IMR-90 (cell line): ENCODE results near the gene AHCTF1. TPM values are rescaled to one million over a fixed set of nuclear protein-coding genes. Genes with fewer than 3 reads are reported as not detected.

Experiments
- ATAC-seq: fragments of 200-7000 bp; cut with Tn5 transposase; 2 replicates; pipeline ENCODE4 v1.9.1; 2020; ENCODE audit warnings: low read depth, mild to moderate bottlenecking, moderate library complexity
- BruUV-seq: library from RNA; stranded (reverse); fragments of 400-500 nt; replicated peaks from 2 replicates; lab custom pipeline; 2021; lab: Mats Ljungman, UMichigan
- CTCF ChIA-PET: fragments of 300-600 bp; formaldehyde crosslinking; extraction: SDS; loops from one replicate; lab custom pipeline; 2021; ENCODE audit warnings: antibody characterized with exemption; lab: Yijun Ruan, JAX
- POLR2A ChIA-PET: fragments of 300-600 bp; sonication (Branson Sonifier 250); formaldehyde crosslinking; loops from one replicate; lab custom pipeline; 2022; ENCODE audit warnings: antibody characterized with exemption; ENCODE audit not compliant: unreplicated experiment; lab: Charles Lee
- DNase-seq: peaks from one replicate; pipeline ENCODE4 v3.0.0; 2013
- H2AFZ ChIP-seq: replicated peaks from 2 replicates; pipeline ENCODE3; 2013; ENCODE audit warnings: low read length, mild to moderate bottlenecking; ENCODE audit not compliant: poor library complexity
- H2AK5ac ChIP-seq: 2 replicates; pipeline ENCODE4 v1.6.1; 2013; ENCODE audit warnings: low read depth, low read length, inconsistent platforms
- H2AK9ac ChIP-seq: replicated peaks from 2 replicates; pipeline ENCODE3; 2013; ENCODE audit warnings: mild to moderate bottlenecking, low read depth, low read length, moderate library complexity; ENCODE audit not compliant: poor library complexity
- H2BK120ac ChIP-seq: 2 replicates; pipeline ENCODE4 v1.6.1; 2013; ENCODE audit warnings: low read depth, low read length, inconsistent platforms
- H2BK15ac ChIP-seq: 3 replicates; pipeline ENCODE4 v1.6.1; 2013; ENCODE audit warnings: low read depth, low read length, inconsistent platforms
- H2BK20ac ChIP-seq: 2 replicates; pipeline ENCODE4 v1.6.1; 2013; ENCODE audit warnings: low read depth, mild to moderate bottlenecking, inconsistent platforms, low read length, moderate library complexity
- H2BK5ac ChIP-seq: 2 replicates; pipeline ENCODE4 v1.6.1; 2013; ENCODE audit warnings: mild to moderate bottlenecking, low read depth, low read length, inconsistent platforms; ENCODE audit not compliant: poor library complexity, severe bottlenecking
- H3K14ac ChIP-seq: replicated peaks from 2 replicates; pipeline ENCODE4 v1.6.1; 2013; ENCODE audit warnings: low read depth, low read length, inconsistent platforms
- H3K18ac ChIP-seq: 2 replicates; pipeline ENCODE4 v1.6.1; 2013; ENCODE audit warnings: low read depth, low read length, control low read depth
- H3K23ac ChIP-seq: 2 replicates; pipeline ENCODE4 v1.6.1; 2013; ENCODE audit warnings: low read depth, low read length, inconsistent platforms
- H3K27ac ChIP-seq: 2 replicates; pipeline ENCODE4 v1.5.1; 2013; ENCODE audit warnings: mild to moderate bottlenecking, control low read depth, low read length; ENCODE audit not compliant: insufficient read depth
- H3K27me3 ChIP-seq: 2 replicates; pipeline ENCODE4 v1.6.1; 2013; ENCODE audit warnings: low read length; ENCODE audit not compliant: control insufficient read depth, insufficient read depth
- H3K36me3 ChIP-seq: 2 replicates; pipeline ENCODE4 v1.6.1; 2013; ENCODE audit warnings: low read length, mixed read lengths; ENCODE audit not compliant: control insufficient read depth, insufficient read depth
- H3K4ac ChIP-seq: 2 replicates; pipeline ENCODE4 v1.6.1; 2013; ENCODE audit warnings: low read depth, low read length, inconsistent platforms
- H3K4me1 ChIP-seq: 2 replicates; pipeline ENCODE4 v1.6.1; 2013; ENCODE audit warnings: low read length, mixed read lengths; ENCODE audit not compliant: control insufficient read depth, insufficient read depth
- H3K4me2 ChIP-seq: 2 replicates; pipeline ENCODE4 v1.6.1; 2013; ENCODE audit warnings: low read depth, mild to moderate bottlenecking, control low read depth, low read length, moderate library complexity
- H3K4me3 ChIP-seq: 2 replicates; pipeline ENCODE4 v1.5.1; 2013; ENCODE audit warnings: low read depth, mild to moderate bottlenecking, control low read depth, low read length, moderate library complexity; ENCODE audit not compliant: insufficient read depth
- H3K56ac ChIP-seq: 2 replicates; pipeline ENCODE4 v1.6.1; 2013; ENCODE audit warnings: low read length, inconsistent platforms; ENCODE audit not compliant: insufficient read depth; ENCODE audit errors: extremely low read depth
- H3K79me1 ChIP-seq, 2 experiments: 2 replicates each; pipeline ENCODE4 v1.6.1; 2013; ENCODE audit warnings: low read length in 2 of 2, inconsistent platforms in 1 of 2, low read depth in 1 of 2
- H3K9ac ChIP-seq: 2 replicates; pipeline ENCODE4 v1.6.1; 2013; ENCODE audit warnings: low read depth, low read length, control low read depth
- H3K9me1 ChIP-seq: 2 replicates; pipeline ENCODE4 v1.6.1; 2013; ENCODE audit warnings: low read length, inconsistent platforms; ENCODE audit not compliant: insufficient read depth
- H3K9me3 ChIP-seq: 2 replicates; pipeline ENCODE4 v1.6.1; 2013; ENCODE audit warnings: low read length; ENCODE audit not compliant: control insufficient read depth, insufficient read depth
- H4K20me1 ChIP-seq: 2 replicates; pipeline ENCODE4 v1.6.1; 2013; ENCODE audit warnings: low read length, inconsistent platforms; ENCODE audit not compliant: insufficient read depth
- H4K5ac ChIP-seq: 2 replicates; pipeline ENCODE4 v1.6.1; 2013; ENCODE audit warnings: mild to moderate bottlenecking, low read depth, low read length, control low read depth
- H4K8ac ChIP-seq, 2 experiments: 2 replicates each; pipeline ENCODE4 v1.6.1; 2013; ENCODE audit warnings: low read depth in 2 of 2, low read length in 2 of 2, control low read depth in 1 of 2, inconsistent platforms in 1 of 2
- H4K91ac ChIP-seq: 2 replicates; pipeline ENCODE4 v1.6.1; 2013; ENCODE audit warnings: low read depth, low read length, inconsistent platforms; ENCODE audit not compliant: insufficient read depth
- FOS ChIP-seq: fragments of 150-350 bp; IDR thresholded peaks from 2 replicates; pipeline ENCODE4 v1.6.1; 2016; ENCODE audit warnings: low read depth, low read length
- NFE2L2 ChIP-seq: fragments of 150-350 bp; IDR thresholded peaks from 2 replicates; pipeline ENCODE4 v1.6.1; 2016; ENCODE audit warnings: low read depth, mild to moderate bottlenecking, low read length
- POLR2A ChIP-seq: IDR thresholded peaks from 2 replicates; pipeline ENCODE4 v1.6.1; 2012; ENCODE audit warnings: mild to moderate bottlenecking, low read depth, low read length
- RCOR1 ChIP-seq: IDR thresholded peaks from 2 replicates; pipeline ENCODE4 v1.6.1; 2012; ENCODE audit warnings: mild to moderate bottlenecking, low read length, improper control_type of control experiment; ENCODE audit not compliant: insufficient replicate concordance
- RFX5 ChIP-seq: IDR thresholded peaks from 2 replicates; pipeline ENCODE4 v1.8.0; 2012; ENCODE audit warnings: low read depth, mild to moderate bottlenecking, low read length, moderate library complexity
- SMC3 ChIP-seq: fragments of 150-350 bp; IDR thresholded peaks from 2 replicates; pipeline ENCODE4 v1.6.1; 2016; ENCODE audit warnings: low read depth, mild to moderate bottlenecking, antibody characterized with exemption, low read length, moderate library complexity
- WGBS, 2 experiments: methylation state at CpG; one replicate each; pipeline versions ENCODE4 v1.1.5 to v1.1.7; 2013; ENCODE audit warnings: missing lambda C conversion rate in 2 of 2; ENCODE audit not compliant: insufficient read length in 1 of 2; ENCODE audit errors: extremely low coverage in 2 of 2; 5-methylcytosine and 5-hydroxymethylcytosine counted together
- dilution Hi-C: fragments of 300-500 bp; cut with HindIII; formaldehyde crosslinking; loops from one replicate; pipeline ENCODE4 v1.14.3; 2018; ENCODE audit warnings: low sequenced_read_pairs; ENCODE audit not compliant: unreplicated experiment
- in situ Hi-C: fragments of 300-500 bp; cut with MboI; formaldehyde crosslinking; loops from 3 replicates; pipeline ENCODE4 v1.14.3; 2019; ENCODE audit warnings: low sequenced_read_pairs, inconsistent platforms, mixed read lengths
- intact Hi-C: fragments of 100-400 bp; cut with micrococcal nuclease; formaldehyde crosslinking; loops from 2 replicates; pipeline ENCODE4 v1.10.0; 2022
- polyA plus RNA-seq, 3 experiments: library from polyadenylated mRNA; depleted of rRNA; stranded (reverse); fragments of >200 nt; gene quantifications; 2 replicates each; pipeline ENCODE4 v1.2.3, GENCODE V29; 2012; ENCODE audit warnings: low replicate concordance in 1 of 3
- total RNA-seq: library from RNA; depleted of rRNA; stranded (reverse); fragments of >200 nt; gene quantifications from 2 replicates; pipeline ENCODE4 v1.2.3, GENCODE V29; 2012
- TF ChIP-seq, protein P1 (sequence below): conservative IDR thresholded peaks from 2 replicates; pipeline ENCODE4 v1.5.1; 2012; ENCODE audit warnings: mild to moderate bottlenecking, low read depth, low read length, improper control_type of control experiment

Gene AHCTF1
- total and polyA plus RNA-seq, 2 of the 4 experiments (the other 2 are of a cell fraction): 8.9 to 29.0 TPM

GRCh38 chr1:246828818-246829217 is 102.9 kb downstream of the AHCTF1 start:
- Histone ChIP-seq H3K27me3 (peaks cover 2% of the 10 kb centered on the region; the same call in 1 of the 2 replicates), H3K14ac (no peak overlapping the region), H3K18ac (no peak overlapping the region), H2BK5ac (no peak overlapping the region), H3K79me1 (no peaks in the 10 kb centered on the region), H2BK20ac (no peak overlapping the region), H3K23ac (no peak overlapping the region), H3K36me3 (no peaks in the 10 kb centered on the region), H4K20me1 (no peaks in the 10 kb centered on the region), H3K9me1 (no peaks in the 10 kb centered on the region), H3K4ac (no peak overlapping the region), H2AK9ac (no peak overlapping the region), H3K56ac (no peak overlapping the region), H3K9ac (no peak overlapping the region), H2AFZ (no peak overlapping the region), H3K4me3 (no peak overlapping the region), H3K4me2 (no peak overlapping the region), H3K9me3 (peaks cover 10% of the 10 kb centered on the region; the same call in 1 of the 2 replicates), H4K8ac (no peak overlapping the region), H3K4me1 (no peaks in the 10 kb centered on the region), H4K5ac (no peak overlapping the region), H2BK120ac (no peak overlapping the region), H3K27ac (no peak overlapping the region), H2BK15ac (no peak overlapping the region), H2AK5ac (no peak overlapping the region), H4K91ac (no peak overlapping the region)
- ChIA-PET CTCF (interaction anchor here (0.5 kb wide), 1 partner anchor 1703 kb away, joined by 4 read pairs; no protein-coding TSS in a partner anchor), POLR2A (no interaction called here)
- ATAC-seq (no peak), DNase-seq (no peak)
- 80% methylated on average over 1 of the region's 4 CpGs; no CpG with 5 or more reads in 1 of the 2 experiments for WGBS, 2 experiments
- no TSS peak for BruUV-seq
- in situ Hi-C loops: no loop called here
- dilution Hi-C loops: no loop called here
- TF ChIP-seq POLR2A: no peak
- TF ChIP-seq SMC3: no peak
- no peak for TF ChIP-seq RFX5
- TF ChIP-seq FOS: no peak
- TF ChIP-seq, protein P1, sequence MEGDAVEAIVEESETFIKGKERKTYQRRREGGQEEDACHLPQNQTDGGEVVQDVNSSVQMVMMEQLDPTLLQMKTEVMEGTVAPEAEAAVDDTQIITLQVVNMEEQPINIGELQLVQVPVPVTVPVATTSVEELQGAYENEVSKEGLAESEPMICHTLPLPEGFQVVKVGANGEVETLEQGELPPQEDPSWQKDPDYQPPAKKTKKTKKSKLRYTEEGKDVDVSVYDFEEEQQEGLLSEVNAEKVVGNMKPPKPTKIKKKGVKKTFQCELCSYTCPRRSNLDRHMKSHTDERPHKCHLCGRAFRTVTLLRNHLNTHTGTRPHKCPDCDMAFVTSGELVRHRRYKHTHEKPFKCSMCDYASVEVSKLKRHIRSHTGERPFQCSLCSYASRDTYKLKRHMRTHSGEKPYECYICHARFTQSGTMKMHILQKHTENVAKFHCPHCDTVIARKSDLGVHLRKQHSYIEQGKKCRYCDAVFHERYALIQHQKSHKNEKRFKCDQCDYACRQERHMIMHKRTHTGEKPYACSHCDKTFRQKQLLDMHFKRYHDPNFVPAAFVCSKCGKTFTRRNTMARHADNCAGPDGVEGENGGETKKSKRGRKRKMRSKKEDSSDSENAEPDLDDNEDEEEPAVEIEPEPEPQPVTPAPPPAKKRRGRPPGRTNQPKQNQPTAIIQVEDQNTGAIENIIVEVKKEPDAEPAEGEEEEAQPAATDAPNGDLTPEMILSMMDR: no peak
- no peak for TF ChIP-seq NFE2L2
- TF ChIP-seq RCOR1: no peak
- intact Hi-C loops: no loop called here
